Measurements from ENCODE around the gene GPI.
A peak's percentile ranks its signal among the peaks of the same experiment; 100 is the strongest.
"Not testable (repeated sequence)": the region's sequence is repeated elsewhere in the genome, so short reads cannot be mapped to it uniquely, and the experiment has no call there.

The GPI gene

GRCh38 chr19:34359954-34360315, 5.1 kb upstream of the GPI start:
- Histone ChIP-seq H3K4me3 (ENCODE audit: low read depth in 1 of 2, low read length in 2 of 2) (peak overlapping the region; percentile 67 to 69), H3K27ac (ENCODE audit: low read length) (peak overlapping the region; percentile 63), H3K4me1 (ENCODE audit: control insufficient read depth in 1 of 2, insufficient read depth in 2 of 2, low read length in 2 of 2) (peaks cover 5 to 6% of the 10 kb centered on the region in 2 donors), H3K27me3 (ENCODE audit: low read depth, low read length) (no peaks in the 10 kb centered on the region), H3K36me3 (ENCODE audit: control insufficient read depth in 1 of 2, insufficient read depth in 2 of 2, low read length in 2 of 2) (peaks cover 3 to 8% of the 10 kb centered on the region in 2 donors), H3K9me3 (ENCODE audit: control insufficient read depth in 1 of 2, low read length in 2 of 2) (no peaks in the 10 kb centered on the region)

- no peak overlapping the region for H3K4me3 ChIP-seq (ENCODE audit: low read depth in 1 of 2, low read length in 2 of 2)
- no peaks in the 10 kb centered on the region for H3K27me3 ChIP-seq (ENCODE audit: low read depth, low read length)
- peaks cover 5 to 6% of the 10 kb centered on the region in 2 donors for H3K4me1 ChIP-seq (ENCODE audit: control insufficient read depth in 1 of 2, insufficient read depth in 2 of 2, low read length in 2 of 2)
- H3K27ac ChIP-seq (ENCODE audit: low read length), result no peak overlapping the region
- H3K9me3 ChIP-seq (ENCODE audit: control insufficient read depth in 1 of 2, low read length in 2 of 2), result no peaks in the 10 kb centered on the region
- H3K36me3 ChIP-seq (ENCODE audit: control insufficient read depth in 1 of 2, insufficient read depth in 2 of 2, low read length in 2 of 2), result peaks cover 0 to 5% of the 10 kb centered on the region in 2 donors
These were observed 4.6 kb upstream of the GPI start for GRCh38 chr19:34360354-34360909.

GRCh38 chr19:34362679-34363069, 2.3 kb upstream of the GPI start:
- H3K36me3 ChIP-seq (ENCODE audit: control insufficient read depth in 1 of 2, insufficient read depth in 2 of 2, low read length in 2 of 2), result peaks cover 2 to 9% of the 10 kb centered on the region in 2 donors
- H3K4me3 ChIP-seq (ENCODE audit: low read depth in 1 of 2, low read length in 2 of 2), result no peak overlapping the region
- no peaks in the 10 kb centered on the region for H3K9me3 ChIP-seq (ENCODE audit: control insufficient read depth in 1 of 2, low read length in 2 of 2)
- H3K27me3 ChIP-seq (ENCODE audit: low read depth, low read length), result no peaks in the 10 kb centered on the region
- no peak overlapping the region for H3K27ac ChIP-seq (ENCODE audit: low read length)
- peaks cover 22 to 23% of the 10 kb centered on the region in 2 donors for H3K4me1 ChIP-seq (ENCODE audit: control insufficient read depth in 1 of 2, insufficient read depth in 2 of 2, low read length in 2 of 2)

- Histone ChIP-seq H3K4me1 (ENCODE audit: control insufficient read depth in 1 of 2, insufficient read depth in 2 of 2, low read length in 2 of 2) (peaks cover 22 to 25% of the 10 kb centered on the region in 2 donors), H3K4me3 (ENCODE audit: low read depth in 1 of 2, low read length in 2 of 2) (no peak overlapping the region), H3K27me3 (ENCODE audit: low read depth, low read length) (no peaks in the 10 kb centered on the region), H3K9me3 (ENCODE audit: control insufficient read depth in 1 of 2, low read length in 2 of 2) (no peaks in the 10 kb centered on the region), H3K27ac (ENCODE audit: low read length) (no peak overlapping the region), H3K36me3 (ENCODE audit: control insufficient read depth in 1 of 2, insufficient read depth in 2 of 2, low read length in 2 of 2) (peaks cover 6 to 9% of the 10 kb centered on the region in 2 donors)
These were observed 1.9 kb upstream of the GPI start for GRCh38 chr19:34363094-34363493.

- Histone ChIP-seq H3K9me3 (ENCODE audit: control insufficient read depth in 1 of 2, low read length in 2 of 2) (no peaks in the 10 kb centered on the region), H3K4me3 (ENCODE audit: low read depth in 1 of 2, low read length in 2 of 2) (no peak overlapping the region), H3K27ac (ENCODE audit: low read length) (no peak overlapping the region), H3K36me3 (ENCODE audit: control insufficient read depth in 1 of 2, insufficient read depth in 2 of 2, low read length in 2 of 2) (peaks cover 12 to 15% of the 10 kb centered on the region in 2 donors), H3K27me3 (ENCODE audit: low read depth, low read length) (no peaks in the 10 kb centered on the region), H3K4me1 (ENCODE audit: control insufficient read depth in 1 of 2, insufficient read depth in 2 of 2, low read length in 2 of 2) (peaks cover 22 to 25% of the 10 kb centered on the region in 2 donors)
These were observed 1.1 kb upstream of the GPI start for GRCh38 chr19:34363930-34364329.

- Histone ChIP-seq H3K27me3 (ENCODE audit: low read depth, low read length) (no peaks in the 10 kb centered on the region), H3K36me3 (ENCODE audit: control insufficient read depth in 1 of 2, insufficient read depth in 2 of 2, low read length in 2 of 2) (peaks cover 12 to 20% of the 10 kb centered on the region in 2 donors), H3K4me1 (ENCODE audit: control insufficient read depth in 1 of 2, insufficient read depth in 2 of 2, low read length in 2 of 2) (peaks cover 22 to 25% of the 10 kb centered on the region in 2 donors), H3K4me3 (ENCODE audit: low read depth in 1 of 2, low read length in 2 of 2) (peak overlapping the region; percentile 60 to 100), H3K9me3 (ENCODE audit: control insufficient read depth in 1 of 2, low read length in 2 of 2) (no peaks in the 10 kb centered on the region), H3K27ac (ENCODE audit: low read length) (no peak overlapping the region)
These were observed 550 bp upstream of the GPI start for GRCh38 chr19:34364462-34364829.

GRCh38 chr19:34365463-34366401, 736 bp downstream of the GPI start:
- peaks cover 20 to 29% of the 10 kb centered on the region in 2 donors for H3K36me3 ChIP-seq (ENCODE audit: control insufficient read depth in 1 of 2, insufficient read depth in 2 of 2, low read length in 2 of 2)
- peak overlapping the region; percentile 88 for H3K27ac ChIP-seq (ENCODE audit: low read length)
- H3K4me3 ChIP-seq (ENCODE audit: low read depth in 1 of 2, low read length in 2 of 2), result peak overlapping the region; percentile 91 to 100
- H3K9me3 ChIP-seq (ENCODE audit: control insufficient read depth in 1 of 2, low read length in 2 of 2), result no peaks in the 10 kb centered on the region
- peaks cover 16 to 25% of the 10 kb centered on the region in 2 donors for H3K4me1 ChIP-seq (ENCODE audit: control insufficient read depth in 1 of 2, insufficient read depth in 2 of 2, low read length in 2 of 2)
- H3K27me3 ChIP-seq (ENCODE audit: low read depth, low read length), result no peaks in the 10 kb centered on the region

GRCh38 chr19:34366738-34367623, 2.0 kb downstream of the GPI start:
- no peaks in the 10 kb centered on the region for H3K27me3 ChIP-seq (ENCODE audit: low read depth, low read length)
- H3K27ac ChIP-seq (ENCODE audit: low read length), result peak overlapping the region; percentile 25
- no peaks in the 10 kb centered on the region for H3K9me3 ChIP-seq (ENCODE audit: control insufficient read depth in 1 of 2, low read length in 2 of 2)
- peaks cover 16 to 25% of the 10 kb centered on the region in 2 donors for H3K4me1 ChIP-seq (ENCODE audit: control insufficient read depth in 1 of 2, insufficient read depth in 2 of 2, low read length in 2 of 2)
- peak overlapping the region; percentile 91 to 100 for H3K4me3 ChIP-seq (ENCODE audit: low read depth in 1 of 2, low read length in 2 of 2)
- peaks cover 26 to 37% of the 10 kb centered on the region in 2 donors for H3K36me3 ChIP-seq (ENCODE audit: control insufficient read depth in 1 of 2, insufficient read depth in 2 of 2, low read length in 2 of 2)

- no peaks in the 10 kb centered on the region for H3K27me3 ChIP-seq (ENCODE audit: low read depth, low read length)
- peaks cover 26 to 43% of the 10 kb centered on the region in 2 donors for H3K36me3 ChIP-seq (ENCODE audit: control insufficient read depth in 1 of 2, insufficient read depth in 2 of 2, low read length in 2 of 2)
- H3K27ac ChIP-seq (ENCODE audit: low read length), result no peak overlapping the region
- peaks cover 16 to 25% of the 10 kb centered on the region in 2 donors for H3K4me1 ChIP-seq (ENCODE audit: control insufficient read depth in 1 of 2, insufficient read depth in 2 of 2, low read length in 2 of 2)
- H3K9me3 ChIP-seq (ENCODE audit: control insufficient read depth in 1 of 2, low read length in 2 of 2), result no peaks in the 10 kb centered on the region
- no peak overlapping the region for H3K4me3 ChIP-seq (ENCODE audit: low read depth in 1 of 2, low read length in 2 of 2)
These were observed 2.6 kb downstream of the GPI start for GRCh38 chr19:34367624-34367957.

GRCh38 chr19:34368338-34368737, 3.3 kb downstream of the GPI start:
- Histone ChIP-seq H3K27me3 (ENCODE audit: low read depth, low read length) (no peaks in the 10 kb centered on the region), H3K4me3 (ENCODE audit: low read depth in 1 of 2, low read length in 2 of 2) (no peak overlapping the region), H3K9me3 (ENCODE audit: control insufficient read depth in 1 of 2, low read length in 2 of 2) (no peaks in the 10 kb centered on the region), H3K27ac (ENCODE audit: low read length) (no peak overlapping the region), H3K36me3 (ENCODE audit: control insufficient read depth in 1 of 2, insufficient read depth in 2 of 2, low read length in 2 of 2) (peaks cover 26 to 43% of the 10 kb centered on the region in 2 donors), H3K4me1 (ENCODE audit: control insufficient read depth in 1 of 2, insufficient read depth in 2 of 2, low read length in 2 of 2) (peaks cover 16 to 25% of the 10 kb centered on the region in 2 donors)

- Histone ChIP-seq H3K36me3 (ENCODE audit: control insufficient read depth in 1 of 2, insufficient read depth in 2 of 2, low read length in 2 of 2) (peaks cover 29 to 44% of the 10 kb centered on the region in 2 donors), H3K4me1 (ENCODE audit: control insufficient read depth in 1 of 2, insufficient read depth in 2 of 2, low read length in 2 of 2) (peaks cover 16 to 25% of the 10 kb centered on the region in 2 donors)
- not testable (repeated sequence) for H3K4me3 ChIP-seq (ENCODE audit: low read depth in 1 of 2, low read length in 2 of 2)
These were observed 4.2 kb downstream of the GPI start for GRCh38 chr19:34369166-34369565.

More at GRCh38 chr19:34369166-34369565, 4.2 kb downstream of the GPI start:
- not testable (repeated sequence) for H3K27me3 ChIP-seq (ENCODE audit: low read depth, low read length); H3K27ac ChIP-seq (ENCODE audit: low read length); H3K9me3 ChIP-seq (ENCODE audit: control insufficient read depth in 1 of 2, low read length in 2 of 2)

All from muscle layer of duodenum (tissue), 2 donors.